Esophagus muscularis mucosa (tissue), 4 donors: ENCODE data around the gene METTL26. TPM values are rescaled to one million over a fixed set of nuclear protein-coding genes. Genes with fewer than 3 reads are reported as not detected.
A peak's percentile ranks its signal among the peaks of the same experiment; 100 is the strongest.

Experiments
- DNase-seq: peaks from one replicate; pipeline ENCODE4 v3.0.0-alpha.2; 2017; ENCODE audit errors: extremely low spot score
- H3K27ac ChIP-seq, 4 donors: fragments of 200-600 bp; sonication (generic); replicated peaks in 1 of 4; 1 replicate in 3 of 4; 2 replicates in 1 of 4; pipeline ENCODE4 v1.5.1; 2016 to 2019; ENCODE audit warnings: mild to moderate bottlenecking in 1 of 4
- H3K27me3 ChIP-seq, 4 donors: fragments of 200-600 bp; sonication (generic); one replicate each; pipeline versions ENCODE4 v1.5.1 to v1.6.0; 2016 to 2019
- H3K36me3 ChIP-seq, 4 donors: fragments of 200-600 bp; sonication (generic); one replicate each; pipeline ENCODE4 v1.5.1; 2016 to 2019
- H3K4me1 ChIP-seq, 4 donors: fragments of 200-600 bp; sonication (generic); one replicate each; pipeline ENCODE4 v1.5.1; 2016 to 2019
- H3K4me3 ChIP-seq, 4 donors: fragments of 200-600 bp; sonication (generic); 1 replicate in 2 of 4; 2 replicates in 2 of 4; pipeline ENCODE4 v1.5.1; 2016 to 2019; ENCODE audit warnings: mild to moderate bottlenecking in 4 of 4, moderate library complexity in 1 of 4
- H3K9me3 ChIP-seq, 4 donors: fragments of 200-600 bp; sonication (generic); 1 replicate in 3 of 4; 2 replicates in 1 of 4; pipeline ENCODE4 v1.5.1; 2016 to 2019
- EP300 ChIP-seq: sonication (generic); formaldehyde crosslinking; IDR thresholded peaks from one replicate; pipeline ENCODE4 v1.6.1; 2017; ENCODE audit warnings: antibody characterized with exemption
- POLR2A ChIP-seq: fragments of 450-650 bp; IDR thresholded peaks from one replicate; pipeline ENCODE4 v1.6.1; 2017; ENCODE audit warnings: antibody characterized with exemption, moderate library complexity, mild to moderate bottlenecking, low read depth
- POLR2AphosphoS5 ChIP-seq, 2 donors: sonication (generic); formaldehyde crosslinking; IDR thresholded peaks; one replicate each; pipeline ENCODE4 v1.6.1; 2017; ENCODE audit warnings: antibody characterized with exemption in 2 of 2
- WGBS: methylation state at CpG from one replicate; pipeline ENCODE4 v1.1.5; 2018; 5-methylcytosine and 5-hydroxymethylcytosine counted together
- intact Hi-C: fragments of 100-400 bp; cut with DNase I; formaldehyde crosslinking; loops from one replicate; pipeline ENCODE4 v1.15.1; 2023
- total RNA-seq, 4 donors: library from RNA; depleted of rRNA; stranded (reverse); fragments of >200 nt; gene quantifications; one replicate each; pipeline versions ENCODE4 v1.1.0 to v1.2.1, GENCODE V29; 2016
- TF ChIP-seq, protein P1 (sequence below), 3 experiments: fragments of 200-600 bp in 2 of 3; fragments of 450-650 bp in 1 of 3; sonication (generic) in 2 of 3; IDR thresholded peaks; one replicate each; pipeline ENCODE4 v1.5.1; 2017 to 2019; ENCODE audit warnings: antibody characterized with exemption in 3 of 3, mild to moderate bottlenecking in 2 of 3, moderate library complexity in 1 of 3

Gene METTL26
- total RNA-seq, 4 donors from 2014 or later, result 129 to 166 (median 142) TPM

DNA sequence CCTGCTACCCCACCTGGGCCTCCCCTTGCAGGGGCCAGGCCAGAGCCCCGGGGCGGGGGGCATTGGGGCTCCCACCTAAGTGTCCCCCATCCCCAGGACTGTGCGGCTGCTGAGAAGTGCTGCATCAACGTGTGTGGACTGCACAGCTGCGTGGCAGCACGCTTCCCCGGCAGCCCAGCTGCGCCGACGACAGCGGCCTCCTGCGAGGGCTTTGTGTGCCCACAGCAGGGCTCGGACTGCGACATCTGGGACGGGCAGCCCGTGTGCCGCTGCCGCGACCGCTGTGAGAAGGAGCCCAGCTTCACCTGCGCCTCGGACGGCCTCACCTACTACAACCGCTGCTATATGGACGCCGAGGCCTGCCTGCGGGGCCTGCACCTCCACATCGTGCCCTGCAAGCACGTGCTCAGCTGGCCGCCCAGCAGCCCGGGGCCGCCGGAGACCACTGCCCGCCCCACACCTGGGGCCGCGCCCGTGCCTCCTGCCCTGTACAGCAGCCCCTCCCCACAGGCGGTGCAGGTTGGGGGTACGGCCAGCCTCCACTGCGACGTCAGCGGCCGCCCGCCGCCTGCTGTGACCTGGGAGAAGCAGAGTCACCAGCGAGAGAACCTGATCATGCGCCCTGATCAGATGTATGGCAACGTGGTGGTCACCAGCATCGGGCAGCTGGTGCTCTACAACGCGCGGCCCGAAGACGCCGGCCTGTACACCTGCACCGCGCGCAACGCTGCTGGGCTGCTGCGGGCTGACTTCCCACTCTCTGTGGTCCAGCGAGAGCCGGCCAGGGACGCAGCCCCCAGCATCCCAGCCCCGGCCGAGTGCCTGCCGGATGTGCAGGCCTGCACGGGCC is 3.4 kb downstream of the METTL26 start:
- WGBS, result 97% methylated on average over 12 of the region's 67 CpGs
- Histone ChIP-seq H3K36me3 (peaks cover 10 to 40% (median 32%) of the 10 kb centered on the region in 4 donors), H3K9me3 (no peaks in the 10 kb centered on the region), H3K27me3 (peaks cover 0 to 21% (median 0%) of the 10 kb centered on the region in 4 donors), H3K27ac (no peak overlapping the region), H3K4me1 (peaks cover 28 to 49% (median 45%) of the 10 kb centered on the region in 4 donors), H3K4me3 (no peak overlapping the region)
- TF ChIP-seq POLR2AphosphoS5 (IDR thresholded peaks at IDR 0.05) (no peak), POLR2A (no peak), EP300 (no peak)
- TF ChIP-seq, protein P1, sequence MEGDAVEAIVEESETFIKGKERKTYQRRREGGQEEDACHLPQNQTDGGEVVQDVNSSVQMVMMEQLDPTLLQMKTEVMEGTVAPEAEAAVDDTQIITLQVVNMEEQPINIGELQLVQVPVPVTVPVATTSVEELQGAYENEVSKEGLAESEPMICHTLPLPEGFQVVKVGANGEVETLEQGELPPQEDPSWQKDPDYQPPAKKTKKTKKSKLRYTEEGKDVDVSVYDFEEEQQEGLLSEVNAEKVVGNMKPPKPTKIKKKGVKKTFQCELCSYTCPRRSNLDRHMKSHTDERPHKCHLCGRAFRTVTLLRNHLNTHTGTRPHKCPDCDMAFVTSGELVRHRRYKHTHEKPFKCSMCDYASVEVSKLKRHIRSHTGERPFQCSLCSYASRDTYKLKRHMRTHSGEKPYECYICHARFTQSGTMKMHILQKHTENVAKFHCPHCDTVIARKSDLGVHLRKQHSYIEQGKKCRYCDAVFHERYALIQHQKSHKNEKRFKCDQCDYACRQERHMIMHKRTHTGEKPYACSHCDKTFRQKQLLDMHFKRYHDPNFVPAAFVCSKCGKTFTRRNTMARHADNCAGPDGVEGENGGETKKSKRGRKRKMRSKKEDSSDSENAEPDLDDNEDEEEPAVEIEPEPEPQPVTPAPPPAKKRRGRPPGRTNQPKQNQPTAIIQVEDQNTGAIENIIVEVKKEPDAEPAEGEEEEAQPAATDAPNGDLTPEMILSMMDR (IDR thresholded peaks at IDR 0.05), result no peak
- DNase-seq, result no peak
- intact Hi-C loops, result no loop called here

DNA sequence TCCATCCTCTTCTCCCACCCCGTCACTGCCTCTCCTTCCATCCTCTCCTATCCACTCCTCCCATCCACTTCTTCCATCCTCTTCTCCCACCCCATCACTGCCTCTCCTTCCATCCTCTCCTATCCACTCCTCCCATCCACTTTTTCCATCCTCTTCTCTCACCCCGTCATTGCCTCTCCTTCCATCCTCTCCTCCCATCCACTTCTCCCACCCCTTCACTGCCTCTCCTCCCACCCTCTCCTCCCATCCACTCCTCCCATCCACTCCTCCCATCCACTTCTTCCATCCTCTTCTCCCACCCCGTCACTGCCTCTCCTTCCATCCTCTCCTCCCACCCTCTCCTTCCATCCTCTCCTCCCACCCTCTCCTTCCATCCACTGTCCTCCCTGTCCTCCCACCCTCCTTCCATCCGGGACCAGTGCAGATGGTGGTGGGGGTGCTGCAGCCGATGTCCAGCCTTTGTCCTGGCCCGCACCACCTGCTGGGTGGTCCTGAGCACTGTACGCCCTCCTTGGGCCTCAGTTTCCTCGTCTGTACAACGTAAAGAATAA is 4.2 kb downstream of the METTL26 start:
- no peak for DNase-seq
- Histone ChIP-seq H3K36me3 (peaks cover 10 to 48% (median 40%) of the 10 kb centered on the region in 4 donors), H3K27ac (no peak overlapping the region), H3K4me1 (peaks cover 23 to 48% (median 42%) of the 10 kb centered on the region in 4 donors), H3K27me3 (peaks cover 0 to 21% (median 0%) of the 10 kb centered on the region in 4 donors), H3K9me3 (no peaks in the 10 kb centered on the region), H3K4me3 (no peak overlapping the region)
- 58% methylated on average over 9 of the region's 9 CpGs for WGBS
- intact Hi-C loops, result no loop called here
- TF ChIP-seq, protein P1 (IDR thresholded peaks at IDR 0.05), result no peak
- TF ChIP-seq EP300, result no peak
- no peak for TF ChIP-seq POLR2AphosphoS5 (IDR thresholded peaks at IDR 0.05)
- no peak for TF ChIP-seq POLR2A

DNA sequence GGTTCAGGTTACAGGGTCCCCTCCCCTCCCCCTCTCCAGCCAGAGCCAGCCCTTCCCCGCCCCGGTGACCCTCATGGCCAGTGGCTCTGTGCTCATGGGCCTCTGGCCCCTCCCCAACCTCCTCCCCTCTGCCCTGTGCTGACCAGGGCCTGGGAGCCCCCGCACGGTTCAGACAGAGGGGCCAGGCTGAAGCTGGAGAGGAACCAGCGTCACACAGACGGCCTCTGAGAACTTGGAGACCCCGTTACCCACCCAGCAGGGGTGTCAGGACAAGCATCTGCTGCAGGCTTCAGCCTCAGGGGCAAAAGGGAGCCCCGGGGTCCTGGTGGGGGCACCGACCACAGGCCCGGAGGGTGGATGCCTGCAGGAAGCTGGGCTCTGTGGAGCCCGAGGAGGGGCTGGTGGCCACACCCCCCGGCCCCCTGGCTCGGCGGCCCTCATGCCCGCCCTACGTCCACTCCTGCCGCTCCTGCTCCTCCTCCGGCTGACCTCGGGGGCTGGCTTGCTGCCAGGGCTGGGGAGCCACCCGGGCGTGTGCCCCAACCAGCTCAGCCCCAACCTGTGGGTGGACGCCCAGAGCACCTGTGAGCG is 5.2 kb downstream of the METTL26 start, which contains the start of gene WFIKKN1:
TSS of gene WFIKKN1 (plus strand) at position 171 of the 591 bp plus-strand sequence. CDS start at position 440, 269 bp downstream.
- TF ChIP-seq POLR2A (no peak), EP300 (no peak), POLR2AphosphoS5 (IDR thresholded peaks at IDR 0.05) (peak in 1 of 2 donors; percentile 11)
- TF ChIP-seq, protein P1 (IDR thresholded peaks at IDR 0.05), result no peak
- 11% methylated on average over 3 of the region's 23 CpGs for WGBS
- Histone ChIP-seq H3K9me3 (no peaks in the 10 kb centered on the region), H3K27me3 (peaks cover 0 to 21% (median 0%) of the 10 kb centered on the region in 4 donors), H3K36me3 (peaks cover 10 to 58% (median 50%) of the 10 kb centered on the region in 4 donors), H3K4me1 (peaks cover 23 to 50% (median 41%) of the 10 kb centered on the region in 4 donors), H3K27ac (no peak within 1 kb of the TSS), H3K4me3 (no peak within 1 kb of the TSS)
- no peak for DNase-seq
- intact Hi-C loops, result no loop called here

- Histone ChIP-seq H3K4me3 (no peak overlapping the region), H3K36me3 (peaks cover 10 to 64% (median 54%) of the 10 kb centered on the region in 4 donors), H3K27ac (no peak overlapping the region), H3K9me3 (no peaks in the 10 kb centered on the region), H3K4me1 (peaks cover 19 to 44% (median 35%) of the 10 kb centered on the region in 4 donors), H3K27me3 (peaks cover 0 to 21% (median 0%) of the 10 kb centered on the region in 4 donors)
- no peak for DNase-seq
- TF ChIP-seq POLR2AphosphoS5 (IDR thresholded peaks at IDR 0.05), result no peak
- TF ChIP-seq EP300, result no peak
- TF ChIP-seq, protein P1 (IDR thresholded peaks at IDR 0.05), result no peak
- no peak for TF ChIP-seq POLR2A
- intact Hi-C loops, result no loop called here
- 52% methylated on average over 12 of the region's 29 CpGs for WGBS
Measured at GRCh38 chr16:630249-630814, 5.8 kb downstream of the METTL26 start.
